Astrocyte (in vitro differentiated cells and primary cell): Measurements from ENCODE around the gene CMTM8. TPM values are rescaled to one million over a fixed set of nuclear protein-coding genes. Genes with fewer than 3 reads are reported as not detected.

ENCODE experiments used
- DNase-seq: peaks from one replicate; pipeline ENCODE4 v3.0.0-alpha.2; 2010; ENCODE audit warnings: low read depth
- FAIRE-seq: peaks from 2 replicates; lab custom pipeline; 2011; peaks lifted over from hg19 to GRCh38; lab: Jason Lieb, UNC
- H2AFZ ChIP-seq: 2 replicates; pipeline ENCODE4 v1.6.0; 2012; ENCODE audit warnings: low read depth, low read length, inconsistent platforms
- H3K27ac ChIP-seq: 2 replicates; pipeline ENCODE4 v1.5.1; 2011; ENCODE audit warnings: low read depth, low read length, inconsistent platforms
- H3K27me3 ChIP-seq: 2 replicates; pipeline ENCODE4 v1.6.0; 2011; ENCODE audit warnings: low read length, inconsistent platforms; ENCODE audit not compliant: insufficient read depth
- H3K36me3 ChIP-seq: 2 replicates; pipeline ENCODE4 v1.5.1; 2011; ENCODE audit warnings: low read length, inconsistent platforms; ENCODE audit not compliant: insufficient read depth
- H3K4me1 ChIP-seq: 2 replicates; pipeline ENCODE4 v1.5.1; 2011; ENCODE audit warnings: low read length, inconsistent platforms; ENCODE audit not compliant: insufficient read depth
- H3K4me2 ChIP-seq: 2 replicates; pipeline ENCODE4 v1.6.0; 2012; ENCODE audit warnings: low read length, inconsistent platforms
- H3K4me3 ChIP-seq: 2 replicates; pipeline ENCODE4 v1.5.1; 2011; ENCODE audit warnings: low read depth, mild to moderate bottlenecking, low read length, inconsistent platforms; ENCODE audit not compliant: insufficient read depth
- H3K79me2 ChIP-seq: 2 replicates; pipeline ENCODE4 v1.6.0; 2012; ENCODE audit warnings: mild to moderate bottlenecking, low read length, inconsistent platforms; ENCODE audit not compliant: insufficient read depth
- H3K9ac ChIP-seq: 2 replicates; pipeline ENCODE4 v1.6.0; 2012; ENCODE audit warnings: mild to moderate bottlenecking, low read length, inconsistent platforms
- H3K9me3 ChIP-seq: 2 replicates; pipeline ENCODE4 v1.5.1; 2012; ENCODE audit warnings: low read depth, mild to moderate bottlenecking, low read length, inconsistent platforms; ENCODE audit not compliant: insufficient read depth
- H4K20me1 ChIP-seq: 2 replicates; pipeline ENCODE4 v1.6.0; 2012; ENCODE audit warnings: low read length, inconsistent platforms; ENCODE audit not compliant: insufficient read depth
- H3K27ac Mint-ChIP-seq: one replicate; pipeline ENCODE4 v1.8.0; 2021; ENCODE audit warnings: mild to moderate bottlenecking, mixed read lengths; ENCODE audit not compliant: unreplicated experiment
- H3K27me3 Mint-ChIP-seq: one replicate; pipeline ENCODE4 v1.8.0; 2021; ENCODE audit warnings: low read depth, mixed read lengths; ENCODE audit not compliant: unreplicated experiment
- H3K36me3 Mint-ChIP-seq: one replicate; pipeline ENCODE4 v1.8.0; 2021; ENCODE audit warnings: low read depth, mixed read lengths; ENCODE audit not compliant: unreplicated experiment
- H3K4me1 Mint-ChIP-seq: one replicate; pipeline ENCODE4 v1.8.0; 2021; ENCODE audit warnings: low read depth, mixed read lengths; ENCODE audit not compliant: unreplicated experiment
- H3K4me3 Mint-ChIP-seq: one replicate; pipeline ENCODE4 v1.8.0; 2021; ENCODE audit warnings: mild to moderate bottlenecking, moderate library complexity, mixed read lengths; ENCODE audit not compliant: unreplicated experiment
- H3K9me3 Mint-ChIP-seq: one replicate; pipeline ENCODE4 v1.8.0; 2021; ENCODE audit warnings: mild to moderate bottlenecking, mixed read lengths; ENCODE audit not compliant: unreplicated experiment
- CTCF ChIP-seq: IDR thresholded peaks from 2 replicates; pipeline ENCODE4 v1.5.1; 2011; ENCODE audit warnings: low read depth, mild to moderate bottlenecking, inconsistent platforms, low read length, moderate library complexity; ENCODE audit not compliant: insufficient read depth
- EZH2 ChIP-seq: IDR thresholded peaks from 2 replicates; pipeline ENCODE4 v1.6.1; 2012; ENCODE audit warnings: mild to moderate bottlenecking, low read length, inconsistent platforms; ENCODE audit not compliant: insufficient read depth
- total RNA-seq: library from RNA; stranded (reverse); gene quantifications from 2 replicates; pipeline ENCODE4 v1.2.1, GENCODE V29; 2021

Gene CMTM8
- total RNA-seq, 1 donor from 2014 or later, result 1.6 TPM

DNA sequence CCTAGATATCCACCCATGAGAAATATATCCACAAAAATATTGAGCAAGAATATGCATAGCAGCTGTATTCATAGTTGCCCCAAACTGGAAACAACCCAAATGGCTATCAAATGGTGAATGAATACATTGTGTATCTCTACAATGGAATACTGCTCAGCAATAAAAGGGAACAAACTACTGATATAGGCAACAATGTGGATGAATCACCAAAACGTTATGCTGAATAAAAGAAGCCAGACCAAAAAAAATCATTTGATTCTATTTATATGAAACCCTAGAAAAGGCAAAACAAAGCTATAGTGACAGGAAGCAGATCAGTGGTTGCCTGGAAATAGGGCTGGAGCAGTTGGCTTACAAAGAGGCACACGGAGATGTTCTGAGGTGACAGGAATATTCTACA is 137.6 kb downstream of the CMTM8 start:
- H3K4me1 ChIP-seq, result peaks cover 4% of the 10 kb centered on the region
- Mint-ChIP-seq H3K36me3 (no peaks in the 10 kb centered on the region), H3K4me3 (no peak overlapping the region), H3K27me3 (no peaks in the 10 kb centered on the region), H3K4me1 (no peaks in the 10 kb centered on the region), H3K27ac (no peak overlapping the region), H3K9me3 (no peaks in the 10 kb centered on the region)
- no peaks in the 10 kb centered on the region for H3K9me3 ChIP-seq
- DNase-seq (peak; percentile 40), FAIRE-seq (no peak)
- H3K36me3 ChIP-seq, result no peaks in the 10 kb centered on the region
- H3K27ac ChIP-seq, result no peak overlapping the region
- H3K27me3 ChIP-seq, result peaks cover 4% of the 10 kb centered on the region
- TF ChIP-seq CTCF, result no peak
- no peak for TF ChIP-seq EZH2
- H2AFZ ChIP-seq, result no peak overlapping the region
- H3K4me3 ChIP-seq, result no peak overlapping the region
- H4K20me1 ChIP-seq, result no peaks in the 10 kb centered on the region
- no peak overlapping the region for H3K9ac ChIP-seq
- H3K79me2 ChIP-seq, result no peaks in the 10 kb centered on the region
- H3K4me2 ChIP-seq, result no peak overlapping the region

GRCh38 chr3:32379831-32380500 is 141.5 kb downstream of the CMTM8 start:
- Mint-ChIP-seq H3K4me1 (peaks cover 3% of the 10 kb centered on the region), H3K4me3 (no peak overlapping the region), H3K27me3 (peaks cover 11% of the 10 kb centered on the region), H3K36me3 (no peaks in the 10 kb centered on the region), H3K9me3 (no peaks in the 10 kb centered on the region), H3K27ac (no peak overlapping the region)
- peaks cover under 1% of the 10 kb centered on the region for H3K4me1 ChIP-seq
- no peak overlapping the region for H3K9ac ChIP-seq
- H4K20me1 ChIP-seq, result no peaks in the 10 kb centered on the region
- H3K4me2 ChIP-seq, result no peak overlapping the region
- peaks cover 7% of the 10 kb centered on the region for H3K27me3 ChIP-seq
- no peak overlapping the region for H3K27ac ChIP-seq
- no peaks in the 10 kb centered on the region for H3K9me3 ChIP-seq
- no peaks in the 10 kb centered on the region for H3K79me2 ChIP-seq
- TF ChIP-seq CTCF, result no peak
- no peak for TF ChIP-seq EZH2
- DNase-seq (no peak), FAIRE-seq (no peak)
- no peaks in the 10 kb centered on the region for H3K36me3 ChIP-seq
- H3K4me3 ChIP-seq, result no peak overlapping the region
- no peak overlapping the region for H2AFZ ChIP-seq

DNA sequence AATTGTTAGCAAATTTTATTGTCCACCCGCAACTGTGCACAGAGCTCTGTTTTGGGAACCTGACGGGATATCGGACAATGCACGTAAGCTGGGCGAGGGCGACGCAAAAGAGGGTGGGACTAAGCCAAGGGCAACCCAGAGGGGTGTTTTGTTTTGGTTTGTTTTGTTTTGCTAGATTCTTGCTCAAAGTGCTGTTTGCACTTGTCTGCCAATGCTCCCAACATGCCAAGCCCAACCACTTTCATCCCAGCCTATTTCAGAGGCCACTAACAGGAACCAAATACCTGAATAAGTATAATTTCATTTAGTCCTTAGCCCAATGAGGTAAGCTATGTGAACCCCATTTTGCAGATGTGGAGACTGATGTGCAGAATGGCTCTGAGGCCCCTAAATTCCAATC is 143.4 kb downstream of the CMTM8 start:
- H3K79me2 ChIP-seq, result no peaks in the 10 kb centered on the region
- H3K4me1 ChIP-seq, result no peaks in the 10 kb centered on the region
- H3K27me3 ChIP-seq, result peaks cover 13% of the 10 kb centered on the region
- H3K9me3 ChIP-seq, result no peaks in the 10 kb centered on the region
- Mint-ChIP-seq H3K4me1 (peaks cover 6% of the 10 kb centered on the region), H3K27ac (no peak overlapping the region), H3K4me3 (no peak overlapping the region), H3K36me3 (peaks cover 2% of the 10 kb centered on the region), H3K9me3 (no peaks in the 10 kb centered on the region), H3K27me3 (peaks cover 15% of the 10 kb centered on the region)
- FAIRE-seq (no peak), DNase-seq (no peak)
- no peak overlapping the region for H2AFZ ChIP-seq
- no peak overlapping the region for H3K9ac ChIP-seq
- no peak overlapping the region for H3K27ac ChIP-seq
- no peaks in the 10 kb centered on the region for H3K36me3 ChIP-seq
- no peak overlapping the region for H3K4me2 ChIP-seq
- TF ChIP-seq CTCF (no peak), EZH2 (no peak)
- H4K20me1 ChIP-seq, result no peaks in the 10 kb centered on the region
- no peak overlapping the region for H3K4me3 ChIP-seq
